ENCODE measurements around the gene MAML3.

The MAML3 gene

GRCh38 chr4:139889264-139889663 lies 264.7 kb downstream of the MAML3 start:
- no peak for DNase-seq

- no peak for DNase-seq
Measured at GRCh38 chr4:139887962-139888735, 265.8 kb downstream of the MAML3 start.

GRCh38 chr4:139887376-139887802 lies 266.6 kb downstream of the MAML3 start:
- no peak for DNase-seq

- no peak for DNase-seq
Measured at GRCh38 chr4:139886798-139887197, 267.2 kb downstream of the MAML3 start.

DNA sequence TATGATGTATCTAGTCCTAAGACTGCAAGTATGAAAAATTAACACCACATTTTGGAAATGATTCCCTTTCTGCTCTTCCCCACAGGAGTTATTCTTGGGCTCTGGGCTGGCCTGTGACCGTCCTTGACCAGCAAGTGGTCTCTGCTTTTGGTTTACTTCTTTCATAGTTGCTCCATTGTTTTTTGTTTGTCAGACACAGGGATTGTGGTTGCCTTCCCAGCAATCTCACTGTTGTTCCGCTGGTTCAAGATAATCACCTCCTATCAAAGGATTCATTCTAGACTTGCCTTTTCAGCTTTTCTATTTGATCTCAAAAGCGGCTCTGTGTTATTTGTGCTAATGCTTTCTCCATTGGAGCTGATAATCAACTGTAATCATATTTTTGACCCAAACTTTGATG lies 269.5 kb downstream of the MAML3 start:
- no peak for DNase-seq

GRCh38 chr4:139880841-139881240 lies 273.1 kb downstream of the MAML3 start:
- no peak for DNase-seq

GRCh38 chr4:139878050-139878449 lies 275.9 kb downstream of the MAML3 start:
- no peak for DNase-seq

DNA sequence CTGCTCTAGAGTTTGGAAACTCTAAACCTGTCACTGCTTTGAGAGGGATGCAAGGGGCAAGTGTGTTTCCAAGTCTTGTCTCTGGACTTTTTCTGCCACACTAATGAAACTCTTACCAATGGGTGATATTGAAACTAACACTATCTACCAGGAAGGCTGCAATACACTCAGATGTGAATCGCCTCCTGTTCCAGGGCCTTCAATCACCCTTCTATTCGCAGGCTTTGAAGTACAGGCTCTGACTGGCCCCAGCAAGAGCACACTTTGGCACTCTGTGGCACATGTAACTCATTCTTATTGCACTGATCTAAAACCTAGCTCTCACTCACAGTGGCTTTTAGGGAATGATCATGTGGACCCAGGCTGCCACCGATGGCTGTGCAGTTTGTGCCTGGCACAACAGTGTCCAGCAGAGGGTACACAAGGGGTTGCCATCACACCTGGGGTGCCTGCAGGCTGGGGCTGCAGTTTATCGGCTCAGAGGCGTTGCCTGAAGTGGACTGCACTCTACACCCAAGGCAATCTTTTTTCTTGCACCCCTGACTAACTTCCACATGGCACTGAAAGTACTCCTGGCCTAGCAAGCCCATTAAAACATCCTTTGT lies 277.5 kb downstream of the MAML3 start:
- no peak for DNase-seq

DNA sequence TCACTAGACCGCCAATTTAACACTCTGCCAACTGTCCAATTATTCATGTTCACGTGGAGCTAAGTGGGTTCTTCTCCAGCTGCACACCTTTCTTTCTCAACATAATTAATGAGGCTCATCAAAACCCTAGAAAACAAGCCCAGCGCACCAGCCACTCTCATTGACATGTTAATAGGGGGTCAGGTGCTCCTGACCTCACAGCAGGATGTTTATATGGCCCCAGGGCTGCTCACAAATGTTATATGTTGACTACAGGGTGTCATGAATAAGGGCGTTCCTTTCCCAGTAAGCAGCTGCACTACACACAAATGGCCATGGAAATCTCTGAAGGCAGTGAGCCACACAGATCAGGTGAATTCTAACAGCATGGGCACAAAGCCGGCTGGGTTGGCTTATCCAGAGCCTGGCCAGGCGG lies 278.6 kb downstream of the MAML3 start:
- DNase-seq = no peak

GRCh38 chr4:139873111-139873860 lies 280.7 kb downstream of the MAML3 start:
- no peak for DNase-seq

DNA sequence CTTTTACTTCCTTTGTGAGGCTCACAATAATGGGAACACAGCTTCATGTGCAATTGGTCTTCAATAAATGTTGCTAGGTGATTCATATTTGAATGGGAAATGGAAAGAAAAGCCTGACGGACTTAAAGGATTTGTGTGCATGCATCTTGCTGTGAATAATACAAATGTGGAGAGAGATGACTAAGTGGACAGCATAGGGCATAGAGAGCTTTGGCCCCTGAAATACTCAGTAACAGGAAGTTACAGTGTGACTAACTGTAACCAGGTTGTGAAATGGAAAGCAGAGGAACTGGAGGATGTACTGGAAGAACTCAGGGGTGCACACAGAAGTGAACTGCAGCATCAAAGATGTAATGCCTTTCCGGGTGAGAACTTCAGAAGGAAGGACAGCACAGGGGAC lies 281.7 kb downstream of the MAML3 start:
- DNase-seq = no peak

DNA sequence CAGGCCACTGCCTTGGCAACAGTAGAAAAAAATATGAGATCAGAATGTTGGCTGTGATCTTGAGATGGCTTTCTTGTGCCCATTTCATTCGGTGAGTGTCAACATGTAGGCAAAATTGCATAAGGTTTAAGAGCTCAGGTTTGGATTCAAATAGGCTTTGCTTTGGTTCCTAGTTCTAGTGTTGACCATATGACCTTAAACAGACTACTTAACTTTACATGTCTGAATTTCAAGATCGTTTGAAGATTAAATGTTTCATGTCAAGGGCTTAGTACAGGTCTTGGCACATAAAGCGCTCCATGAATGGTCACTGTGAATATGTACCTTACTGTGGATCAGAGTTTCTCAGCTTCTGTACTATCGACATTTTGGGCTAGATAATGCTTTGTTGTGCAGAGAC lies 284.2 kb downstream of the MAML3 start:
- DNase-seq = no peak

DNA sequence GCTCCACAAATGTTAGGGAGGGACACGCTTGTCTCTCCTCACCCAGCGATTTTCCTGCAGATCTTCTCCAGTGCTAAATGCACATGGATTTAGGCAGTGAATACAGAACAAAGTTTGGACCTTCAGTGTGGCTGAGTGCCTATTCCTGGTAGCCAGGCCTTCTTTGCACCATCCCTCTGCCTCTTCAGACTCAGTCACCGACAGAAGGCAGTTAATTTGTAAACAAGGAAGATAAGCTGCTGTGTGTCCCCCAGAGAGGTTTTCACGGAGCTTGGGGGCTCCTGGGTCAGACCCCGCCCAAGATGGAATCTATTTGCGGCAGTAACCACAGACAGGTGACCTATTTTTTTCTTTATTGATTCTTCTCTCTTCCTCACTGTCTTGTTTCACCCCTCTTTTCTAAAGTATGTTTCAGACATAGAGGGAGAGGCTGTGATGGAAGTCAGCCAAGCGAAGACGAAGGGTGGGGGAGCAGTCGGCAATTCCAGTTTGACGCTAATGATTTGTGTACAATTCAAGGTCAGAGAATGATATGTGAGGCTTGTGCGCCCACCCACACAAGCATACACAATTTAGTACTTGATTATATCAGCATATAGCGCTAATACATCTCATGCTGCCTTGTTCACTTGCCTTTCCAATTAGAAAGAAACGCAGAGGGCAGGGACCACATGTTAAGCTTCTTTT lies 287.6 kb downstream of the MAML3 start:
- no peak for DNase-seq

DNA sequence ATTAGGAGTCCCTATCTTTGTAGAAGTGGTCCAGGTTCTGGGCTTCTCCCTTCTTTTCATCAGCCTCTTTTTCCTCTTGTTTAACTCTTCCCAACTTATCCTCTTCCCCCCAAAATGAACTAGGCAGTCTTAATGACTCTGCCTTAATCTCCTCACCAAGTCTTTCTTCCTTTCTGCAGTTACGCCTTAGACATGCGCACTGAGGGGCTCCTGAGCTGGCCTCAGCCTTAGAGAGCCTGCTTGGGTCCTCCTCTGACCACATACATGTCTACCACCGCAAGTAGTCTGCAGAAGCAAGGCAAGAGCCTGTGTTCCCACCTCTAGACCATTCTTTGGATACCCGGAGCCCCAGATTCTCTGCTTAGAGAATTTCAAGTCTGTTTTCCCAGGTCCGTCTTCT lies 288.4 kb downstream of the MAML3 start:
- DNase-seq = no peak

DNA sequence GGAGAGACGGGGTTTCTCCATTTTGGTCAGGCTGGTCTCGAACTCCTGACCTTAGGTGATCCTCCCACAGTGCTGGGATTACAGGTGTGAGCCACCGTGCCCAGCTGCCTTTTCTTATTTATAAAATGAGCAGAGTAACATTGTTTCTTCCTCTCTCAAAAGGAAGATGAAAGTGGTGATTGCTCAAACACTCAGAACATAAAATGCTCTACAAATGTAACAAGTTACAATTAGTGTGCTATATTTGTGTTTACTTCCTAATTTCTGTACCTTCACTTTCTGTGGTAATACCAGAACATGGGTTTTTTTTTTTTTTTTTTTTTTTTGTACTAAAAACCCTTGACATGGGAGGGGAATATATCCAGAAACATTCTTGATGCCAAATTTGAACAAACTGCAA lies 290.5 kb downstream of the MAML3 start:
- no peak for DNase-seq

DNA sequence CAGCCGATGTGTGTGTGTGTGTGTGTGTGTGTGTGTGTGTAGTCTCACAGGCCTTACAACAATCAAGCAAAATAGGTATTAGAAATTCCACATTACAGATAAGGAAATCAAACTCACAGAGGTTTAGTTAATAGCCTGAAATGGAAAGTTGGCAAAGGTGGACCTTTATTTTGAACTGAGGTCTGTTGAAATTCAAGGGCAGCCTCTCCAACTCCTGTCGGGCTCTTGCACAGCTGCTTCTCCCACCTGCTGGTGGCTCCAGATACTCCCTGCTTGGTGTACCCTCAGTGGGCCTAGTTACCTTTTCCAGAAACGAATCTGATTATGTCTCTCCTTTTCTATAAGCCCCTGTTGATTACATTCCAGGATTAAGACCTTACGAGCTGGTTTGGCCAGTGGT lies 292.5 kb downstream of the MAML3 start:
- DNase-seq = no peak

DNA sequence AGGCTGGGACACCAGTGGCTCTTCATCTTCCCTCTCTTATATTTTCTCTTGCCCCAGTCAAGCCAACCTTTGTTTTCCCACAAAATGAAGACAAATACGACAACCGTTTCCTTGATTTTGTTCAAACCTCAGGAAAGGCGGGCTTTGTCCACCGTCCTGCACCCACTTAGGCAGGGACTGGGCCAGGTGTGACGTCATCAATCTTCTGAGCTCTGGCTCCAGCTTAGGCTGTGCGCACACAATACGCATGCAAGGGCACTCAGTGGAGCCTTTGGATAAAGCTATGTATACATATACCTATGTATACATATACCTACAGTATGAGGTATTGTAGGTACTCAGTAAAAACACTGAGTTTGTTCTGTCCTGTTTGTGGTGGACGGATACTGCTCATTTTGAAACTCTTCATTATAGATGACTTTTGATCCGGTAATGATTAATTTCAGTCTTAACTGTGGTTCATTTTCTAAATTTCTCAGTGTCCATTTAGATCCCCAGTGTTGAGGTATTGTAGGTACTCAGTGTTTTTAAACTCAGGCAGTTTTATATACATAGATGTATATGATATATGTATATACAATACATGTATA lies 293.5 kb downstream of the MAML3 start:
- no peak for DNase-seq

DNA sequence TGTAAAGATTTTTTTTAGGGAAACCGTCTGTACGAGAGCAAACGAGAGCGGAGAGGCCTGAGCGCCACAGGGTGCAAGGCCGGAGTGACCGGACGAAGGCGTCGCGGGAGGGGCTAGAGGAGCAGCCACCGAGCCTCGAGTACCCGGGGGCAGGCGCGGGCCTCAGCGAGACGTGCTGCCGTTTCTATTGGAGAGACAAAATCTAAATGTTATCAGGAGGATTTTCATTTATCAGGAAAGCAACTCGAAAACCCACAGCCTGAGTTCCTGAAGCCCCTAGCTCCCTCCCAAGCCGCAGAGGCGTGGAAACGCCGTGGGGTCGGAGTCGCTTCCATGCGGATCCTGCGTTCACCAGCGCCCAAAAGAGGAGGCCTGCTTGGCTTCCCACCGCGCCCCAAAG lies 294.1 kb downstream of the MAML3 start:
- no peak for DNase-seq

DNA sequence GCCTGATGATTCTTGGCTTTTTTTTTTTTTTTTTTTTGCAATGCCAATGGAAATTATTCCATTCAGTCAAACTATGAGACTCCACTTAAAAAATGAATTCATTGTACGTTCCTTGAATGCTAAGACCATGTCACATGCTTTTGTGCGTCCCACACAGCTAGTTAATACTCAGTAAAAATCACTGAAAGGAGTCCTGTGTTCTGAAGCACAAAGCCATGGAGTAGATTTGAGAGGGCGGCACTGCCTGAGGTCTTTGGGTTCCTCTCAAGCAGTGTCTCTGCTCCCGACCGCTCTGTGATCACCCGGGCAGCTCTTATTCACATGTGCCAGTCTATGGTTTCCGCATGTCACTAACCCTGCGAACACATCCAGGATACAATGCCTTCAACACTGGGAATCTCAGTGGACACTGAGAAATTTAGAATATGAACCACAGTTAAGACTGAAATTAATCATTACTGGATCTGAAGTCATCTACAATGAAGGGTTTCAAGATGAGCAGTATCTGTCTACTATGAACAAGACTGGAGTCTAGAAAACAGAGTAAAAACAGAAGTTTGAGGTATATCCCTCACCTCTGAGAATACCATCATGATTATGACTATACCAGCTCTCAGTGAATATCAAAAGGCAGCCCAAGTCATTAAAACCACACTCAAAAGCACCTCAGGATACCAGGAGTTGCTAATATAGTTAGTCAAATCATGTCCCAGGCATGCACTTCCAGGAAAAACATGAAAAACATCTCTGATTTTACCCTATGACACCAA lies 295.4 kb downstream of the MAML3 start:
- DNase-seq = no peak

DNA sequence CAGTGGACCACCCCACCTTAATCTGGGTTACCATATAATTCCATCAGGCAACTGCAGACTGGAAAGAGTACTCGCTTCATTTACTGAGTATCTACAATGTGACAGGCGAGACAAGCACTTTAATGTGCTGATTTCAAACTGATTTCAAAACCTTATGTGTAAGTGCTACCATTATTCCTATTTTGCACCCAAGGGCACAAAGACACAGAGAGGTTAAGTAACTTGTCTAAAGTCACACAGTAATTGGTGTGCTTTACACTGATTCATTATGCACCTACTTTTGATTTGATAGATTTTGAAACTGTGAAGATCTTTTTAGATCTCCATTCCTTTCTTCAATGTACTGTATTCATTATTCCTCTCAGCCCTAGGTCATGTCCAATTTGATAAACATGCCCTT lies 296.0 kb downstream of the MAML3 start:
- no peak for DNase-seq

GRCh38 chr4:139857021-139857420 lies 297.0 kb downstream of the MAML3 start:
- no peak for DNase-seq

Data from activated gamma-delta T cell treated with Interleukin-2 at 50 U/mL for 16 hours (primary cell).